Upper lobe of left lung (tissue), 6 donors: ENCODE data around the gene TMX2. TPM values are rescaled to one million over a fixed set of nuclear protein-coding genes. Genes with fewer than 3 reads are reported as not detected.
A peak's percentile ranks its signal among the peaks of the same experiment; 100 is the strongest.

Experiments
- ATAC-seq, 2 donors: fragments of 200-7000 bp; cut with Tn5 transposase; one replicate each; pipeline ENCODE4 v1.9.1; 2022; ENCODE audit warnings: mild to moderate bottlenecking in 2 of 2, moderate library complexity in 2 of 2; ENCODE audit not compliant: low FRiP score in 2 of 2
- DNase-seq, 2 donors: peaks; one replicate each; pipeline ENCODE4 v3.0.0-alpha.2; 2019 to 2020
- H3K27ac ChIP-seq, 4 donors: fragments of 200-600 bp; sonication (generic); one replicate each; pipeline ENCODE4 v1.5.1; 2016 to 2019
- H3K27me3 ChIP-seq, 4 donors: fragments of 200-600 bp; sonication (generic); one replicate each; pipeline ENCODE4 v1.5.1; 2017 to 2019
- H3K36me3 ChIP-seq, 4 donors: fragments of 200-600 bp; sonication (generic); one replicate each; pipeline ENCODE4 v1.5.1; 2016 to 2019
- H3K4me1 ChIP-seq, 4 donors: fragments of 200-600 bp; sonication (generic); one replicate each; pipeline ENCODE4 v1.5.1; 2018 to 2019
- H3K4me3 ChIP-seq, 4 donors: fragments of 200-600 bp; sonication (generic); one replicate each; pipeline ENCODE4 v1.5.1; 2017 to 2019; ENCODE audit warnings: mild to moderate bottlenecking in 2 of 4, moderate library complexity in 1 of 4
- H3K9me3 ChIP-seq, 4 donors: fragments of 200-600 bp; sonication (generic); one replicate each; pipeline ENCODE4 v1.5.1; 2018 to 2019
- EP300 ChIP-seq, 4 donors: sonication (generic); formaldehyde crosslinking; IDR thresholded peaks; one replicate each; pipeline ENCODE4 v1.5.1; 2017; ENCODE audit warnings: antibody characterized with exemption in 4 of 4, control low read depth in 2 of 4
- POLR2A ChIP-seq, 4 donors: fragments of 450-650 bp; IDR thresholded peaks; one replicate each; pipeline ENCODE4 v1.5.1; 2016 to 2017; ENCODE audit warnings: antibody characterized with exemption in 4 of 4, mild to moderate bottlenecking in 2 of 4
- POLR2AphosphoS5 ChIP-seq, 2 donors: sonication (generic); formaldehyde crosslinking; IDR thresholded peaks; one replicate each; pipeline ENCODE4 v1.5.1; 2017; ENCODE audit warnings: antibody characterized with exemption in 2 of 2
- WGBS, 2 donors: methylation state at CpG; one replicate each; pipeline ENCODE4 v1.1.5; 2017 to 2018; 5-methylcytosine and 5-hydroxymethylcytosine counted together
- total RNA-seq, 6 donors: library from RNA; depleted of rRNA in 4 of 6; stranded (reverse); fragments of >200 nt in 4 of 6; gene quantifications; one replicate each; pipeline versions ENCODE4 v1.1.0 to v1.2.1, GENCODE V29; 2016 to 2021
- TF ChIP-seq, protein P1 (sequence below), 6 experiments: fragments of 450-650 bp in 4 of 6; fragments of 200-600 bp in 2 of 6; sonication (generic) in 2 of 6; IDR thresholded peaks; one replicate each; pipeline ENCODE4 v1.5.1; 2016 to 2019; ENCODE audit warnings: antibody characterized with exemption in 6 of 6
- donor health status: DM: no; HTN: no; CAD: no; lungs with moderate emphysema.
- donor health status: DM: no; HTN: yes; CAD: no; lungs with severe emphysema.

The TMX2 gene
- total RNA-seq, 6 donors from 2014 or later = 16.2 to 67.3 (median 53.1) TPM

DNA sequence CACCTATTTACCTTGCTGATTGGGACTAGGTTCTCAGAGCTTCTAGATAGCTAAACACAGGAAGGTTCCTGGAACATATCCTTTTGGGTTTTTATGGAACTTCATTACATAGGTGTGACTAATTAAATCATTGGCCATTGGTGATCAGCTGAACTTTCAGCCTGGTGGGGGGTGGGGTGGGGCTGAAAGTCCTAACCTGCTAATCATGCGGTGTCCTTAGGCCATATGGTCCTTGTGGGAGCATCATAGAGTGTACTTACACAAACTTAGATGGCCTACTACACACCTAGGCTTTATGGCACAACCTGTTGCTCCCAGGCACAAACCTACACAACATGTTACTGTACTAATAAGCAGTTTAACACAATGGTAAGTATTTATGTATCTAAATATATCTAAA lies 20.3 kb downstream of the TMX2 start:
- TF ChIP-seq POLR2AphosphoS5 (IDR thresholded peaks at IDR 0.05) (no peak), EP300 (IDR thresholded peaks at IDR 0.05) (no peak), POLR2A (IDR thresholded peaks at IDR 0.05) (no peak)
- TF ChIP-seq, protein P1, sequence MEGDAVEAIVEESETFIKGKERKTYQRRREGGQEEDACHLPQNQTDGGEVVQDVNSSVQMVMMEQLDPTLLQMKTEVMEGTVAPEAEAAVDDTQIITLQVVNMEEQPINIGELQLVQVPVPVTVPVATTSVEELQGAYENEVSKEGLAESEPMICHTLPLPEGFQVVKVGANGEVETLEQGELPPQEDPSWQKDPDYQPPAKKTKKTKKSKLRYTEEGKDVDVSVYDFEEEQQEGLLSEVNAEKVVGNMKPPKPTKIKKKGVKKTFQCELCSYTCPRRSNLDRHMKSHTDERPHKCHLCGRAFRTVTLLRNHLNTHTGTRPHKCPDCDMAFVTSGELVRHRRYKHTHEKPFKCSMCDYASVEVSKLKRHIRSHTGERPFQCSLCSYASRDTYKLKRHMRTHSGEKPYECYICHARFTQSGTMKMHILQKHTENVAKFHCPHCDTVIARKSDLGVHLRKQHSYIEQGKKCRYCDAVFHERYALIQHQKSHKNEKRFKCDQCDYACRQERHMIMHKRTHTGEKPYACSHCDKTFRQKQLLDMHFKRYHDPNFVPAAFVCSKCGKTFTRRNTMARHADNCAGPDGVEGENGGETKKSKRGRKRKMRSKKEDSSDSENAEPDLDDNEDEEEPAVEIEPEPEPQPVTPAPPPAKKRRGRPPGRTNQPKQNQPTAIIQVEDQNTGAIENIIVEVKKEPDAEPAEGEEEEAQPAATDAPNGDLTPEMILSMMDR (IDR thresholded peaks at IDR 0.05) = no peak
- 86 to 91% methylated on average over 1 of the region's 1 CpG for WGBS, 2 donors
- Histone ChIP-seq H3K27ac (no peak overlapping the region), H3K27me3 (no peaks in the 10 kb centered on the region), H3K4me3 (no peak overlapping the region), H3K36me3 (peaks cover 0 to 4% (median 1%) of the 10 kb centered on the region in 4 donors), H3K9me3 (no peaks in the 10 kb centered on the region), H3K4me1 (peaks cover 0 to 3% (median 0%) of the 10 kb centered on the region in 4 donors)
- ATAC-seq = no peak
- DNase-seq = no peak

DNA sequence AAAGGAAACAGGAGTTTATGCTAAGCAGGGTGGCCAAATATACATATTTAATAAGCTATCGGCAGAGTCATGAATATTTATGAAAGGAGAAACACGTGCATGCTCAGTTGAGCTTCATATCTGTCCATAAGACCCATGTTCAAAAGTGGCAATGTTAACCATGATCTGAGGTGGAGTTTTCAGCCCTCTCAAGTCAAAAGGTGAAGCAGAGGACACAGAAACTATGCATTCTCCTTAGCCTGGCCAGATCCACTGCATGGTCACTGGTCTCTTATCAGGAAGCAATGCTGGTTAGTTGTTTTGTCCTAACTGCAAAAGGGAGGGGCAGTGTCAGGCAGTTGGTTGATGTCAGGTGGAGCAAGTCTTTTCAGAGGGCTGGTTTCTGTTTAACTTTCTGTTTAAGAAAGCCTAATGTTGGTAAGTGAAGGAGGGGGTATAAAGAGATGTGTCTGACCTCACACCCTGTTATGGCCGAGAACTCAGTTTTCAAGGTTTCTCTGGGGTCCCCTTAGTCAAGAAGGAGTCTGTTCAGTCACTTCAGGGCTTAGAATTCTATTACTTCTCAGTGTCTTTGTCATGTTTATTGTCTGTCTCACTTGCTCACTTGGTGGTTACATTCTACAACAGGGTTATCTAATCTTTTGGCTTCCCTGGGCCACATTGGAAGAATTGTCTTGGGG lies 23.4 kb downstream of the TMX2 start:
- 76 to 87% methylated on average over 3 of the region's 3 CpGs for WGBS, 2 donors
- H3K36me3 ChIP-seq = peaks cover 0 to 23% (median 12%) of the 10 kb centered on the region in 4 donors
- H3K9me3 ChIP-seq = no peaks in the 10 kb centered on the region
- ATAC-seq (no peak), DNase-seq (no peak)
- peaks cover 0 to 7% (median 1%) of the 10 kb centered on the region in 4 donors for H3K4me1 ChIP-seq
- TF ChIP-seq, protein P1 (IDR thresholded peaks at IDR 0.05) = no peak
- TF ChIP-seq EP300 (IDR thresholded peaks at IDR 0.05) (no peak), POLR2A (IDR thresholded peaks at IDR 0.05) (no peak), POLR2AphosphoS5 (IDR thresholded peaks at IDR 0.05) (no peak)
- no peaks in the 10 kb centered on the region for H3K27me3 ChIP-seq
- no peak overlapping the region for H3K4me3 ChIP-seq
- H3K27ac ChIP-seq = no peak overlapping the region

DNA sequence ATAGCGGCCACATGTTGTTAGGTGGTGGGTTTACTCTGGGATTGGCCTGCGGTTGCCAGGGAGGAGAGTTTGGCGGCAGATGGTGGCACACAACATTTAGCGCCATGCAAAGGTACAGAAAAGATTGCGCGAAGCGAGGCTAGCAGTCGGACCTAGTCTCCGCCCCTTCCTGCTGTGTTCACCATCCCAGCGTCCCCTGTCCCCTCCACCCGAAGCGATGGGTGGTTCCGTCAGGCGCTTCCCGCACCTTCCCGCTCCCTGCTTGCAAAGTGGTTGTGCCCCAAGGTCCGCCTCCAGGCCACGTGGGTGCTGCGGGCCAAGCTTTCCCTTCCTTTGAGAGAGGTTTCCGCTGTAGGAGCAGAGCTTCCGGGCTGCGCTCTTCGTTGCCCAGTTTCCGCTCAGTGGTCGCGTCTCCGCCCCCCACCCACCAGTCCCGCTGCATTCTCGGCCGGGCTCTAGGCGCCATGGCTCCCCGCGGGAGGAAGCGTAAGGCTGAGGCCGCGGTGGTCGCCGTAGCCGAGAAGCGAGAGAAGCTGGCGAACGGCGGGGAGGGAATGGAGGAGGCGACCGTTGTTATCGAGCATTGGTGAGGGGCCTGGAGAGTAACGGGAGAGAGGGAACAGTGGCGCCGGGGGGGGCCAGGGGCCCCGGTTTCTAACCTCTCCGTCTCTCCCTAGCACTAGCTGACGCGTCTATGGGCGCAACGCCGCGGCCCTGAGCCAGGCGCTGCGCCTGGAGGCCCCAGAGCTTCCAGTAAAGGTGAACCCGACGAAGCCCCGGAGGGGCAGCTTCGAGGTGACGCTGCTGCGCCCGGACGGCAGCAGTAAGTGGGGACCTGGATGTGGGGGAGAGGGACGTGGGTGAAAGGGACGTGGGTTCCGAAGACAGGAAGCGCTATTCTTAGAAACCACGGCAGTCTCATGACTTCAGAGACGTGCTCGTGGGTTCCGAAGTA lies 29.0 kb downstream of the TMX2 start, which contains the start of gene SELENOH:
SELENOH (plus strand) TSS at position 360 of the 955 bp plus-strand sequence; CDS start at position 465, 105 bp downstream.
- Histone ChIP-seq H3K4me3 (peak within 1 kb of the TSS; percentile 81 to 93 (median 87)), H3K27ac (peak within 1 kb of the TSS; percentile 94 to 96 (median 95)), H3K36me3 (peaks cover 2 to 56% (median 28%) of the 10 kb centered on the region in 4 donors), H3K27me3 (no peaks in the 10 kb centered on the region), H3K9me3 (no peaks in the 10 kb centered on the region), H3K4me1 (peaks cover 9 to 21% (median 14%) of the 10 kb centered on the region in 4 donors)
- WGBS, 2 donors = 1 to 3% methylated on average over 16 to 74 of the region's 75 CpGs
- TF ChIP-seq EP300 (IDR thresholded peaks at IDR 0.05) (peak in 1 of 4 donors; percentile 85), POLR2A (IDR thresholded peaks at IDR 0.05) (peak in 3 of 4 donors; percentile 51 to 87 (median 85)), POLR2AphosphoS5 (IDR thresholded peaks at IDR 0.05) (peak; percentile 96 to 97)
- TF ChIP-seq, protein P1 (IDR thresholded peaks at IDR 0.05) = peak in 1 of 6 experiments; percentile 21
- DNase-seq = peak; percentile 94 to 99
- peak; percentile 99 for ATAC-seq

DNA sequence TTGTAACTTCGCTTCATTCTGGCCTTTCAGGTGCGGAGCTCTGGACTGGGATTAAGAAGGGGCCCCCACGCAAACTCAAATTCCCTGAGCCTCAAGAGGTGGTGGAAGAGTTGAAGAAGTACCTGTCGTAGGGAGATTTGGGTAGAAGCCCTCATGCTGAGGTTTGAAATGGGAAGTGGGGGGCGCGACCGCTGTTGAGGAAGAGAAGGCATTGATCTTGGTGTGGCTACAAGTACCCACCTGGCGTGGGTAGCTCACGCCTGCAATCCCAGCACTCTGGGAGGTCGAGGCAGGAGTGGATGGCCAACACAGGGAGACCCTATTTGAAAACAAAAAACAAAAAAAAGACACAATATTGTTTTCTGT lies 29.7 kb downstream of the TMX2 start:
- no peak for TF ChIP-seq EP300 (IDR thresholded peaks at IDR 0.05)
- TF ChIP-seq, protein P1 (IDR thresholded peaks at IDR 0.05) = no peak
- TF ChIP-seq POLR2A (IDR thresholded peaks at IDR 0.05) = no peak
- TF ChIP-seq POLR2AphosphoS5 (IDR thresholded peaks at IDR 0.05) = no peak
- no peak for DNase-seq
- Histone ChIP-seq H3K27me3 (no peaks in the 10 kb centered on the region), H3K4me1 (peaks cover 9 to 21% (median 14%) of the 10 kb centered on the region in 4 donors), H3K36me3 (peaks cover 2 to 56% (median 28%) of the 10 kb centered on the region in 4 donors), H3K4me3 (peak overlapping the region; percentile 81 to 93 (median 87)), H3K9me3 (no peaks in the 10 kb centered on the region), H3K27ac (peak overlapping the region; percentile 94 to 96 (median 95))
- ATAC-seq = no peak
- 1 to 2% methylated on average over 10 of the region's 10 CpGs for WGBS, 2 donors
